Stomach smooth muscle (tissue), 2 donors: ENCODE data around the gene RINL.

Experiments used
- H3K27ac ChIP-seq: one replicate; pipeline ENCODE4 v1.7.0; 2013; ENCODE audit warnings: mild to moderate bottlenecking, low read length, inconsistent platforms
- H3K27me3 ChIP-seq, 2 donors: one replicate each; pipeline ENCODE4 v1.7.0; 2013; ENCODE audit warnings: low read length in 2 of 2; ENCODE audit not compliant: insufficient read depth in 2 of 2, control insufficient read depth in 1 of 2
- H3K36me3 ChIP-seq, 2 donors: one replicate each; pipeline ENCODE4 v1.7.0; 2013; ENCODE audit warnings: low read length in 2 of 2; ENCODE audit not compliant: control insufficient read depth in 2 of 2, insufficient read depth in 2 of 2
- H3K4me1 ChIP-seq: one replicate; pipeline ENCODE4 v1.7.0; 2013; ENCODE audit warnings: low read length; ENCODE audit not compliant: control insufficient read depth, insufficient read depth
- H3K4me3 ChIP-seq, 2 donors: one replicate each; pipeline ENCODE4 v1.7.0; 2013; ENCODE audit warnings: low read length in 2 of 2
- H3K9ac ChIP-seq, 2 donors: one replicate each; pipeline ENCODE4 v1.7.0; 2013; ENCODE audit warnings: low read length in 2 of 2, mild to moderate bottlenecking in 1 of 2
- H3K9me3 ChIP-seq, 2 donors: one replicate each; pipeline ENCODE4 v1.7.0; 2013; ENCODE audit warnings: low read length in 2 of 2; ENCODE audit not compliant: control insufficient read depth in 2 of 2
- donor health status: healthy.
- donor health status: Pancreatic carcinoma.

The RINL gene

GRCh38 chr19:38839816-38840582 is 38.1 kb downstream of the RINL start:
- Histone ChIP-seq H3K36me3 (peaks cover 82 to 83% of the 10 kb centered on the region in 2 donors), H3K27ac (peak overlapping the region; percentile 18), H3K27me3 (no peaks in the 10 kb centered on the region), H3K9ac (no peak overlapping the region), H3K4me3 (no peak overlapping the region), H3K9me3 (no peaks in the 10 kb centered on the region), H3K4me1 (peaks cover 25% of the 10 kb centered on the region)

GRCh38 chr19:38838986-38839761 is 38.9 kb downstream of the RINL start:
- peak overlapping the region; percentile 18 for H3K27ac ChIP-seq
- H3K4me1 ChIP-seq = peaks cover 23% of the 10 kb centered on the region
- no peak overlapping the region for H3K4me3 ChIP-seq
- peaks cover 75 to 76% of the 10 kb centered on the region in 2 donors for H3K36me3 ChIP-seq
- no peak overlapping the region for H3K9ac ChIP-seq
- no peaks in the 10 kb centered on the region for H3K9me3 ChIP-seq
- no peaks in the 10 kb centered on the region for H3K27me3 ChIP-seq

- Histone ChIP-seq H3K27me3 (no peaks in the 10 kb centered on the region), H3K36me3 (peaks cover 67 to 68% of the 10 kb centered on the region in 2 donors), H3K4me3 (no peak overlapping the region), H3K4me1 (peaks cover 23% of the 10 kb centered on the region), H3K27ac (peak overlapping the region; percentile 24), H3K9me3 (no peaks in the 10 kb centered on the region), H3K9ac (no peak overlapping the region)
These were observed 39.7 kb downstream of the RINL start for GRCh38 chr19:38838208-38838985.

- H3K4me1 ChIP-seq = peaks cover 19% of the 10 kb centered on the region
These were observed 40.4 kb downstream of the RINL start for GRCh38 chr19:38837656-38838121.

GRCh38 chr19:38836983-38837626 is 41.0 kb downstream of the RINL start:
- Histone ChIP-seq H3K4me1 (peaks cover 23% of the 10 kb centered on the region), H3K36me3 (peaks cover 55% of the 10 kb centered on the region in 2 donors), H3K9ac (no peak overlapping the region), H3K4me3 (no peak overlapping the region), H3K27ac (peak overlapping the region; percentile 24), H3K27me3 (no peaks in the 10 kb centered on the region), H3K9me3 (no peaks in the 10 kb centered on the region)

More at GRCh38 chr19:38837656-38838121, 40.4 kb downstream of the RINL start:
- no peaks in the 10 kb centered on the region for H3K9me3 ChIP-seq
- H3K4me3 ChIP-seq = no peak overlapping the region
- no peak overlapping the region for H3K9ac ChIP-seq
- no peaks in the 10 kb centered on the region for H3K27me3 ChIP-seq
- H3K36me3 ChIP-seq = peaks cover 60 to 61% of the 10 kb centered on the region in 2 donors
- peak overlapping the region; percentile 24 for H3K27ac ChIP-seq

- no peak overlapping the region for H3K9ac ChIP-seq
- H3K27ac ChIP-seq = peak overlapping the region; percentile 18
- H3K9me3 ChIP-seq = no peaks in the 10 kb centered on the region
- H3K36me3 ChIP-seq = peaks cover 47 to 49% of the 10 kb centered on the region in 2 donors
- peaks cover 26% of the 10 kb centered on the region for H3K4me1 ChIP-seq
- H3K27me3 ChIP-seq = no peaks in the 10 kb centered on the region
- H3K4me3 ChIP-seq = no peak overlapping the region
These were observed 41.7 kb downstream of the RINL start for GRCh38 chr19:38836159-38836982.

- H3K9ac ChIP-seq = no peak overlapping the region
- peaks cover 37 to 38% of the 10 kb centered on the region in 2 donors for H3K36me3 ChIP-seq
- no peak overlapping the region for H3K27ac ChIP-seq
- H3K9me3 ChIP-seq = no peaks in the 10 kb centered on the region
- H3K27me3 ChIP-seq = no peaks in the 10 kb centered on the region
- H3K4me3 ChIP-seq = no peak overlapping the region
- peaks cover 39% of the 10 kb centered on the region for H3K4me1 ChIP-seq
These were observed 43.5 kb downstream of the RINL start for GRCh38 chr19:38834590-38834989.

GRCh38 chr19:38834104-38834490 is 44.0 kb downstream of the RINL start:
- peaks cover 32 to 33% of the 10 kb centered on the region in 2 donors for H3K36me3 ChIP-seq
- peaks cover 39% of the 10 kb centered on the region for H3K4me1 ChIP-seq
- H3K4me3 ChIP-seq = no peak overlapping the region
- no peak overlapping the region for H3K9ac ChIP-seq
- no peaks in the 10 kb centered on the region for H3K27me3 ChIP-seq
- no peak overlapping the region for H3K27ac ChIP-seq
- no peaks in the 10 kb centered on the region for H3K9me3 ChIP-seq

- Histone ChIP-seq H3K36me3 (peaks cover 22 to 24% of the 10 kb centered on the region in 2 donors), H3K4me1 (peaks cover 39% of the 10 kb centered on the region), H3K9ac (no peak overlapping the region), H3K9me3 (no peaks in the 10 kb centered on the region), H3K27me3 (no peaks in the 10 kb centered on the region), H3K4me3 (no peak overlapping the region), H3K27ac (peak overlapping the region; percentile 97)
These were observed 45.0 kb downstream of the RINL start for GRCh38 chr19:38833092-38833425.
